Mammary epithelial cell (primary cell): ENCODE data around the gene CDC34.

Experiments used
- EZH2 ChIP-seq: IDR thresholded peaks from 2 replicates; pipeline ENCODE4 v1.6.1; 2012; ENCODE audit warnings: low read length, inconsistent platforms, borderline replicate concordance
- TF ChIP-seq, protein P1 (sequence below), 2 donors: IDR thresholded peaks in 1 of 2; conservative IDR thresholded peaks in 1 of 2; 2 replicates each; pipeline ENCODE4 v1.5.1; 2011 to 2012; ENCODE audit warnings: inconsistent platforms in 2 of 2, low read length in 2 of 2, mild to moderate bottlenecking in 2 of 2, control low read depth in 1 of 2, low read depth in 1 of 2; ENCODE audit not compliant: insufficient read depth in 1 of 2; ENCODE audit errors: extremely low read depth in 1 of 2

DNA sequence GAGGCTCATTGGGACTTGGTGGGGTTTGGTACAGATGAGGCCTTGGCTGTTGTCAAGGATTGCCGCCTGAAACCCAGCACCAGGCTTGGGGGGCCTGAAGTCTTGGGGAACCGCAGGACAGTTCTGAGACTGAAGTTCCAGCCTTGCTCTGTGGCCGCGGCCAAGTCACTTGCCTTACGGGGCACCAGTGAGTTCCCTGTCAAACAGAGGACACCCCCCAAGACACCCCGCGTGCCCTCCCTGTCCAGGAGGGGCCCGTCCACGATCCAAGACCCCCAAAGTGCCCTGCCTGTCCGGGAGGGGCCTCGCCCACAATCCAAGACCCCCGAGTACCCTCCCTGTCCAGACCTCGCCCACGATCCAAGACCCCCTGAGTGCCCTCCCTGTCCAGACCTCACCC, 2.5 kb downstream of the CDC34 start:
- TF ChIP-seq, protein P1, sequence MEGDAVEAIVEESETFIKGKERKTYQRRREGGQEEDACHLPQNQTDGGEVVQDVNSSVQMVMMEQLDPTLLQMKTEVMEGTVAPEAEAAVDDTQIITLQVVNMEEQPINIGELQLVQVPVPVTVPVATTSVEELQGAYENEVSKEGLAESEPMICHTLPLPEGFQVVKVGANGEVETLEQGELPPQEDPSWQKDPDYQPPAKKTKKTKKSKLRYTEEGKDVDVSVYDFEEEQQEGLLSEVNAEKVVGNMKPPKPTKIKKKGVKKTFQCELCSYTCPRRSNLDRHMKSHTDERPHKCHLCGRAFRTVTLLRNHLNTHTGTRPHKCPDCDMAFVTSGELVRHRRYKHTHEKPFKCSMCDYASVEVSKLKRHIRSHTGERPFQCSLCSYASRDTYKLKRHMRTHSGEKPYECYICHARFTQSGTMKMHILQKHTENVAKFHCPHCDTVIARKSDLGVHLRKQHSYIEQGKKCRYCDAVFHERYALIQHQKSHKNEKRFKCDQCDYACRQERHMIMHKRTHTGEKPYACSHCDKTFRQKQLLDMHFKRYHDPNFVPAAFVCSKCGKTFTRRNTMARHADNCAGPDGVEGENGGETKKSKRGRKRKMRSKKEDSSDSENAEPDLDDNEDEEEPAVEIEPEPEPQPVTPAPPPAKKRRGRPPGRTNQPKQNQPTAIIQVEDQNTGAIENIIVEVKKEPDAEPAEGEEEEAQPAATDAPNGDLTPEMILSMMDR (conservative IDR thresholded peaks at IDR 0.05 in 1 of 2, IDR thresholded peaks at IDR 0.05 in 1 of 2; ENCODE audit: extremely low read depth in 1 of 2, insufficient read depth in 1 of 2, low read depth in 1 of 2, low read length in 2 of 2), result no peak
- TF ChIP-seq EZH2, result no peak
